ENCODE data around the gene ZNF488.

The ZNF488 gene

DNA sequence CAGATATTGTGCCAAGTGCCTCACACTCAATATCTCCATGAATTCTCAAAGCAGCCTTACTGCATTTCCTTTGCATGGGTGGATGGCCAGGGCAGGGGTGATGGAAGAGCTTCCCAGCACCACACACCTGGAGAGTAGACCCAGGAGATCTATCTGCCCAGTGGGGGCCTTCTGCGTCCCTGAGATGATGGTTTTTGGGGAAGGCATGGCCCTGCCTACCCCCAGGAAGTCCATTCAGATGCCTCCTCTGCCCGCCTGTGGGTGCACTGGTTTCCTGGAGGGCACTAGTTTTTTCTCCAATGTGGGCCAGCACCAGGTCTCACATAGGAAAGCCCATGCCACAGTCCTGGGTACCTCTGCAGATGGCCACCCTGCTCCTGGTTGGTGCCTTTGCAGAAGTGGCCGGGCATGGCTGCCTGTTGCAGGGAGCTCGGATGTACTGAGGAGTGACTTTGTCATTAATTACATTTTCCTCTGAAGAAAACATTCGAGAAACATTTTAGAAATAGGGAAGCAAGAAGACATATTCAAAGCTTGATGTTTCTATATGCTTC lies 28.2 kb upstream of the ZNF488 start:
- H3K27me3 ChIP-seq, result no peaks in the 10 kb centered on the region
- H3K9me3 ChIP-seq, result no peaks in the 10 kb centered on the region
- no peaks in the 10 kb centered on the region for H3K36me3 ChIP-seq
- intact Hi-C loops (cut with DNase I; ENCODE audit: low total_unique reads), result no loop called here
- H3K4me3 ChIP-seq, result no peak overlapping the region
- no peak for DNase-seq
- no peak overlapping the region for H3K27ac ChIP-seq
- no peaks in the 10 kb centered on the region for H3K4me1 ChIP-seq
- TF ChIP-seq, protein P1, sequence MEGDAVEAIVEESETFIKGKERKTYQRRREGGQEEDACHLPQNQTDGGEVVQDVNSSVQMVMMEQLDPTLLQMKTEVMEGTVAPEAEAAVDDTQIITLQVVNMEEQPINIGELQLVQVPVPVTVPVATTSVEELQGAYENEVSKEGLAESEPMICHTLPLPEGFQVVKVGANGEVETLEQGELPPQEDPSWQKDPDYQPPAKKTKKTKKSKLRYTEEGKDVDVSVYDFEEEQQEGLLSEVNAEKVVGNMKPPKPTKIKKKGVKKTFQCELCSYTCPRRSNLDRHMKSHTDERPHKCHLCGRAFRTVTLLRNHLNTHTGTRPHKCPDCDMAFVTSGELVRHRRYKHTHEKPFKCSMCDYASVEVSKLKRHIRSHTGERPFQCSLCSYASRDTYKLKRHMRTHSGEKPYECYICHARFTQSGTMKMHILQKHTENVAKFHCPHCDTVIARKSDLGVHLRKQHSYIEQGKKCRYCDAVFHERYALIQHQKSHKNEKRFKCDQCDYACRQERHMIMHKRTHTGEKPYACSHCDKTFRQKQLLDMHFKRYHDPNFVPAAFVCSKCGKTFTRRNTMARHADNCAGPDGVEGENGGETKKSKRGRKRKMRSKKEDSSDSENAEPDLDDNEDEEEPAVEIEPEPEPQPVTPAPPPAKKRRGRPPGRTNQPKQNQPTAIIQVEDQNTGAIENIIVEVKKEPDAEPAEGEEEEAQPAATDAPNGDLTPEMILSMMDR (IDR thresholded peaks at IDR 0.05), result no peak

DNA sequence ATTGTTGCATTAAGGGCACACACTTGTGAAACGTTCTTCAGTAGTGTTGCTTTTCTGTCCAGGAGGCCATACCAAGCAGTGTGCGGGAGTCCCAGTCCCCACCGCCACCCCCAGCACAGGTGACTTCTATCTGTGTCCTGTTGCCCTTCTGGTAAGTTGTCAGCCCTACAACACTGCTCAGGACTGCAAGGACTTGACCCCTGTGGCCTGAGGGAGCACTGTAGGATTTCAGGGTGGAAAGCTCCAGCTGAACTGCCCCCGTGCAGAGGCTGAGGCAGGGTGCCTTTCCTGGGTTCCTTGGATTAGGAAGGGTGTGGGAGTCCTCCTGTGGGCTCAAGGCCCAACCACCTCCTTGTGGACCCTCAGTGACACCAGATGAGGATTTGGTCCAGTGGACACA lies 26.8 kb upstream of the ZNF488 start:
- Histone ChIP-seq H3K9me3 (no peaks in the 10 kb centered on the region), H3K4me3 (no peak overlapping the region), H3K27me3 (no peaks in the 10 kb centered on the region), H3K36me3 (no peaks in the 10 kb centered on the region), H3K27ac (no peak overlapping the region), H3K4me1 (no peaks in the 10 kb centered on the region)
- intact Hi-C loops (cut with DNase I; ENCODE audit: low total_unique reads), result no loop called here
- TF ChIP-seq, protein P1 (IDR thresholded peaks at IDR 0.05), result no peak
- DNase-seq, result peak in 1 of 2 donors; percentile 50

GRCh38 chr10:47410271-47410670 lies 26.2 kb upstream of the ZNF488 start:
- TF ChIP-seq, protein P1 (IDR thresholded peaks at IDR 0.05), result no peak
- no peak for DNase-seq
- H3K27ac ChIP-seq, result no peak overlapping the region
- no peaks in the 10 kb centered on the region for H3K36me3 ChIP-seq
- no peak overlapping the region for H3K4me3 ChIP-seq
- intact Hi-C loops (cut with DNase I; ENCODE audit: low total_unique reads), result no loop called here
- no peaks in the 10 kb centered on the region for H3K4me1 ChIP-seq
- no peaks in the 10 kb centered on the region for H3K9me3 ChIP-seq
- no peaks in the 10 kb centered on the region for H3K27me3 ChIP-seq

GRCh38 chr10:47409866-47410256 lies 25.8 kb upstream of the ZNF488 start:
- H3K27ac ChIP-seq, result no peak overlapping the region
- H3K36me3 ChIP-seq, result no peaks in the 10 kb centered on the region
- TF ChIP-seq, protein P1 (IDR thresholded peaks at IDR 0.05), result no peak
- DNase-seq, result no peak
- no peaks in the 10 kb centered on the region for H3K4me1 ChIP-seq
- no peak overlapping the region for H3K4me3 ChIP-seq
- no peaks in the 10 kb centered on the region for H3K9me3 ChIP-seq
- H3K27me3 ChIP-seq, result no peaks in the 10 kb centered on the region
- intact Hi-C loops (cut with DNase I; ENCODE audit: low total_unique reads), result no loop called here

DNA sequence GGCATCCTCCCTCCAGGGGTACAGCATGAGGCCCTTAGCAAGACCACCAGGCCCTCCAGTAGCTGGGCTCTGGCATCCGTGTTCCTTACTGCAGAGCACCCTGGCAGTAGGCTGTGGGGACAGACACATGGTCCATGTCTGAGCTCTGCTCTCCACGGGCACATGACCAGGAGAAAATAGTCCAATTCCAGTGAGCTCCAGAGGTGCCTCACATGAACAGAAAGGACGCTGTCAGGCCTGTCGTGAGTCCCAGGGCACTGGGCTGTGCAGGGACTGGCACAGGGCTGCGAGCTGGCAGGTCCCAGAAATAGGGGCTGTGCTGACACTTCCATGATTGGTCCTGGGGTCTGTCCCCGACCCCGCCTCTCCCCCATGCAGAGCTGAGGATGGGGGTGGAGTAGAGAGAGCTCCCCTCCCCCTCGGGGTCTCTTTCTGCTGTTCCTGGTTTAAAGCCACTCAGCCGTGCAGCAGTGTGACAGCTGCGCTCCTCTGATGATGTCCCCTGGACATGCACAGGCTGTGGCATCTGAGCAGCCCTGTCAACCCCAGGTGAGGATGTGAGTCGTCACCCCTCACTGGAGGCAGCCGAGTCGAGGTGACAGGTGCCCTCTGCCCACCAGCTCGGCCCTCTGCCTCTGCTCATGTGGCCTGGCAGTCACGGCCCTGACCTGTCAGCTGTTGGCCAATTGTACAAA lies 25.2 kb upstream of the ZNF488 start:
- intact Hi-C loops (cut with DNase I; ENCODE audit: low total_unique reads), result no loop called here
- no peaks in the 10 kb centered on the region for H3K27me3 ChIP-seq
- TF ChIP-seq, protein P1 (IDR thresholded peaks at IDR 0.05), result no peak
- H3K27ac ChIP-seq, result no peak overlapping the region
- peaks cover 0 to 3% (median under 1%) of the 10 kb centered on the region in 4 donors for H3K4me1 ChIP-seq
- no peaks in the 10 kb centered on the region for H3K36me3 ChIP-seq
- no peak overlapping the region for H3K4me3 ChIP-seq
- no peak for DNase-seq
- no peaks in the 10 kb centered on the region for H3K9me3 ChIP-seq
